ENCODE data around the gene PHLPP1. TPM values are rescaled to one million over a fixed set of nuclear protein-coding genes. Genes with fewer than 3 reads are reported as not detected.

Gene PHLPP1
- total RNA-seq, 2 experiments from 2014 or later = 8.0 to 8.7 TPM

GRCh38 chr18:62978251-62979049, 263.1 kb downstream of the PHLPP1 start:
- no peaks in the 10 kb centered on the region for H3K9me3 Mint-ChIP-seq
- H3K36me3 Mint-ChIP-seq = no peaks in the 10 kb centered on the region
- no peak overlapping the region for H3K4me3 Mint-ChIP-seq
- no peak overlapping the region for H3K27ac Mint-ChIP-seq
- no peaks in the 10 kb centered on the region for H3K4me1 Mint-ChIP-seq (ENCODE audit: low read depth)
- no peak for DNase-seq
- ChIA-PET CTCF (interaction anchor here (1.3 kb wide), 1 partner anchor 553 kb away, joined by 4 read pairs; no protein-coding TSS in a partner anchor), POLR2A (no interaction called here)
- intact Hi-C loops (cut with micrococcal nuclease) = no loop called here
- H3K27me3 Mint-ChIP-seq = no peaks in the 10 kb centered on the region

GRCh38 chr18:62979176-62979575, 263.8 kb downstream of the PHLPP1 start:
- no peak for DNase-seq
- no peak overlapping the region for H3K27ac Mint-ChIP-seq
- no peaks in the 10 kb centered on the region for H3K27me3 Mint-ChIP-seq
- POLR2A ChIA-PET = no interaction called here
- H3K4me1 Mint-ChIP-seq (ENCODE audit: low read depth) = no peaks in the 10 kb centered on the region
- CTCF ChIA-PET = interaction anchor here (1.3 to 1.8 kb wide), 2 partner anchors 264 to 554 kb away, joined by 4 to 6 read pairs; partner anchors contain the start of gene PHLPP1
- no peaks in the 10 kb centered on the region for H3K36me3 Mint-ChIP-seq
- intact Hi-C loops (cut with micrococcal nuclease) = no loop called here
- H3K4me3 Mint-ChIP-seq = no peak overlapping the region
- H3K9me3 Mint-ChIP-seq = no peaks in the 10 kb centered on the region

- H3K36me3 Mint-ChIP-seq = no peaks in the 10 kb centered on the region
- intact Hi-C loops (cut with micrococcal nuclease) = loop anchor here (10.0 kb wide), 1 partner anchor 795 kb away; the partner anchor contains the start of genes PIGN and RELCH
- H3K4me1 Mint-ChIP-seq (ENCODE audit: low read depth) = no peaks in the 10 kb centered on the region
- no peaks in the 10 kb centered on the region for H3K9me3 Mint-ChIP-seq
- ChIA-PET POLR2A (no interaction called here), CTCF (interaction anchor here (0.5 to 1.8 kb wide), 4 partner anchors 265 to 559 kb away, joined by 3 to 6 read pairs (median 4); partner anchors contain the start of gene PHLPP1)
- DNase-seq = no peak
- H3K27ac Mint-ChIP-seq = no peak overlapping the region
- H3K27me3 Mint-ChIP-seq = no peaks in the 10 kb centered on the region
- no peak overlapping the region for H3K4me3 Mint-ChIP-seq
Observed at GRCh38 chr18:62979900-62980299, 264.6 kb downstream of the PHLPP1 start.

- Mint-ChIP-seq H3K4me3 (no peak overlapping the region), H3K27ac (no peak overlapping the region), H3K27me3 (no peaks in the 10 kb centered on the region), H3K36me3 (no peaks in the 10 kb centered on the region), H3K4me1 (ENCODE audit: low read depth) (no peaks in the 10 kb centered on the region), H3K9me3 (no peaks in the 10 kb centered on the region)
- POLR2A ChIA-PET = interaction anchor here (1.4 kb wide), 1 partner anchor 267 kb away, joined by 6 read pairs; the partner anchor contains the start of gene PHLPP1
- intact Hi-C loops (cut with micrococcal nuclease) = loop anchor here (10.0 kb wide), 1 partner anchor 797 kb away; the partner anchor contains the start of genes PIGN and RELCH
- DNase-seq = no peak
- CTCF ChIA-PET = interaction anchor here (0.9 to 3.5 kb wide), 23 partner anchors 10 to 732 kb away, joined by 3 to 42 read pairs (median 3); partner anchors contain the start of gene PHLPP1
Observed at GRCh38 chr18:62981566-62981965, 266.2 kb downstream of the PHLPP1 start.

GRCh38 chr18:62982600-62983251, 267.4 kb downstream of the PHLPP1 start:
- Mint-ChIP-seq H3K9me3 (no peaks in the 10 kb centered on the region), H3K36me3 (no peaks in the 10 kb centered on the region), H3K4me1 (ENCODE audit: low read depth) (no peaks in the 10 kb centered on the region), H3K27me3 (no peaks in the 10 kb centered on the region), H3K27ac (no peak overlapping the region), H3K4me3 (no peak overlapping the region)
- CTCF ChIA-PET = interaction anchor here (0.6 to 3.5 kb wide), 41 partner anchors 11 to 733 kb away, joined by 3 to 42 read pairs (median 3); partner anchors contain the start of gene PHLPP1
- POLR2A ChIA-PET = interaction anchor here (1.4 kb wide), 1 partner anchor 268 kb away, joined by 6 read pairs; the partner anchor contains the start of gene PHLPP1
- intact Hi-C loops (cut with micrococcal nuclease) = loop anchor here (1.0 to 10.0 kb wide), 4 partner anchors 268 to 798 kb away; partner anchors contain the start of genes PIGN and RELCH
- DNase-seq = peak; percentile 66

GRCh38 chr18:62984656-62985315, 269.4 kb downstream of the PHLPP1 start:
- no peak overlapping the region for H3K27ac Mint-ChIP-seq
- no peak for DNase-seq
- no peaks in the 10 kb centered on the region for H3K4me1 Mint-ChIP-seq (ENCODE audit: low read depth)
- ChIA-PET POLR2A (no interaction called here), CTCF (interaction anchor here (0.9 to 1.6 kb wide), 2 partner anchors 270 to 399 kb away, joined by 3 to 4 read pairs; partner anchors contain the start of gene PHLPP1)
- intact Hi-C loops (cut with micrococcal nuclease) = loop anchor here (10.0 kb wide), 1 partner anchor 800 kb away; the partner anchor contains the start of genes PIGN and RELCH
- no peaks in the 10 kb centered on the region for H3K36me3 Mint-ChIP-seq
- H3K27me3 Mint-ChIP-seq = no peaks in the 10 kb centered on the region
- no peaks in the 10 kb centered on the region for H3K9me3 Mint-ChIP-seq
- no peak overlapping the region for H3K4me3 Mint-ChIP-seq

GRCh38 chr18:62986490-62986889, 271.1 kb downstream of the PHLPP1 start:
- Mint-ChIP-seq H3K4me1 (ENCODE audit: low read depth) (no peaks in the 10 kb centered on the region), H3K27me3 (peaks cover 5% of the 10 kb centered on the region), H3K9me3 (no peaks in the 10 kb centered on the region), H3K27ac (no peak overlapping the region), H3K36me3 (no peaks in the 10 kb centered on the region), H3K4me3 (no peak overlapping the region)
- POLR2A ChIA-PET = no interaction called here
- intact Hi-C loops (cut with micrococcal nuclease) = loop anchor here (10.0 kb wide), 1 partner anchor 802 kb away; the partner anchor contains the start of genes PIGN and RELCH
- no peak for DNase-seq
- CTCF ChIA-PET = no interaction called here

- no peak for DNase-seq
- intact Hi-C loops (cut with micrococcal nuclease) = loop anchor here (10.0 kb wide), 1 partner anchor 802 kb away; the partner anchor contains the start of genes PIGN and RELCH
- H3K27me3 Mint-ChIP-seq = peaks cover 5% of the 10 kb centered on the region
- CTCF ChIA-PET = no interaction called here
- no peaks in the 10 kb centered on the region for H3K9me3 Mint-ChIP-seq
- H3K4me3 Mint-ChIP-seq = no peak overlapping the region
- no peaks in the 10 kb centered on the region for H3K4me1 Mint-ChIP-seq (ENCODE audit: low read depth)
- H3K27ac Mint-ChIP-seq = no peak overlapping the region
- POLR2A ChIA-PET = no interaction called here
- H3K36me3 Mint-ChIP-seq = no peaks in the 10 kb centered on the region
Observed at GRCh38 chr18:62987055-62987830, 271.9 kb downstream of the PHLPP1 start.

GRCh38 chr18:62987859-62988258, 272.5 kb downstream of the PHLPP1 start:
- no peak for DNase-seq
- no peaks in the 10 kb centered on the region for H3K9me3 Mint-ChIP-seq
- ChIA-PET CTCF (no interaction called here), POLR2A (no interaction called here)
- H3K4me1 Mint-ChIP-seq (ENCODE audit: low read depth) = no peaks in the 10 kb centered on the region
- no peak overlapping the region for H3K4me3 Mint-ChIP-seq
- H3K36me3 Mint-ChIP-seq = no peaks in the 10 kb centered on the region
- intact Hi-C loops (cut with micrococcal nuclease) = loop anchor here (10.0 kb wide), 1 partner anchor 803 kb away; the partner anchor contains the start of genes PIGN and RELCH
- H3K27me3 Mint-ChIP-seq = peaks cover 5% of the 10 kb centered on the region
- no peak overlapping the region for H3K27ac Mint-ChIP-seq

- peaks cover 5% of the 10 kb centered on the region for H3K27me3 Mint-ChIP-seq
- H3K9me3 Mint-ChIP-seq = no peaks in the 10 kb centered on the region
- H3K27ac Mint-ChIP-seq = no peak overlapping the region
- DNase-seq = no peak
- CTCF ChIA-PET = no interaction called here
- intact Hi-C loops (cut with micrococcal nuclease) = loop anchor here (10.0 kb wide), 1 partner anchor 804 kb away; the partner anchor contains the start of genes PIGN and RELCH
- no peaks in the 10 kb centered on the region for H3K4me1 Mint-ChIP-seq (ENCODE audit: low read depth)
- POLR2A ChIA-PET = no interaction called here
- H3K4me3 Mint-ChIP-seq = no peak overlapping the region
- no peaks in the 10 kb centered on the region for H3K36me3 Mint-ChIP-seq
Observed at GRCh38 chr18:62988471-62988870, 273.1 kb downstream of the PHLPP1 start.

GRCh38 chr18:62989195-62989594, 273.9 kb downstream of the PHLPP1 start:
- ChIA-PET POLR2A (no interaction called here), CTCF (no interaction called here)
- no peak for DNase-seq
- Mint-ChIP-seq H3K4me1 (ENCODE audit: low read depth) (no peaks in the 10 kb centered on the region), H3K4me3 (no peak overlapping the region), H3K27me3 (peaks cover 8% of the 10 kb centered on the region), H3K36me3 (no peaks in the 10 kb centered on the region), H3K9me3 (no peaks in the 10 kb centered on the region), H3K27ac (no peak overlapping the region)
- intact Hi-C loops (cut with micrococcal nuclease) = loop anchor here (10.0 kb wide), 1 partner anchor 804 kb away; the partner anchor contains the start of genes PIGN and RELCH
